NB4 (cell line): ENCODE results near the gene MAT1A.

Experiments
- CTCF ChIP-seq: IDR thresholded peaks from one replicate; pipeline ENCODE4 v1.5.1; 2012; ENCODE audit warnings: low read depth, low read length
- MYC ChIP-seq: IDR thresholded peaks from 2 replicates; pipeline ENCODE4 v1.6.1; 2011; ENCODE audit warnings: low read depth, low read length
- POLR2A ChIP-seq: IDR thresholded peaks from 2 replicates; pipeline ENCODE4 v1.6.1; 2011; ENCODE audit warnings: mild to moderate bottlenecking; ENCODE audit not compliant: insufficient read length; ENCODE audit errors: extremely low read depth

- TF ChIP-seq MYC: no peak
- no peak for TF ChIP-seq CTCF
- TF ChIP-seq POLR2A: no peak
Observed at GRCh38 chr10:80266513-80266863, 23.0 kb downstream of the MAT1A start.
